ENCODE data around the gene PI16. TPM values are rescaled to one million over a fixed set of nuclear protein-coding genes. Genes with fewer than 3 reads are reported as not detected.

Gene PI16
- total RNA-seq: under 0.01 TPM in 1 of 2 replicates, not detected in the other

GRCh38 chr6:36954262-36954931 lies at the start of gene PI16:
Gene PI16, plus strand, starts transcription at chr6:36954738. Its CDS starts 23 bp downstream, at chr6:36954761.

GRCh38 chr6:36985808-36986703 lies 31.5 kb downstream of the PI16 start, which contains the start of gene MTCH1:
Gene MTCH1, minus strand, starts transcription at chr6:36986196. Its CDS starts 23 bp downstream, at chr6:36986173.

GRCh38 chr6:37005061-37005810 lies 50.7 kb downstream of the PI16 start, which contains the start of gene FGD2:
Gene FGD2, plus strand, starts transcription at chr6:37005655. Its CDS starts 163 bp downstream, at chr6:37005818.

Other genes with a start within 250 kb of the PI16 start
- gene CPNE5, start 115.3 kb upstream of the PI16 start, total RNA-seq: 4.2 and 4.4 TPM in 2 replicates
- gene PPIL1, start 79.9 kb upstream of the PI16 start, total RNA-seq: 16.8 TPM in 2 replicates
- gene C6orf89, start 68.8 kb upstream of the PI16 start, total RNA-seq: 26.3 and 27.6 TPM in 2 replicates
- gene MTCH1, start 31.5 kb downstream of the PI16 start, total RNA-seq: 179 and 227 TPM in 2 replicates
- not detected in 2 replicates for gene FGD2, start 50.9 kb downstream of the PI16 start, total RNA-seq
- 0.52 and 0.54 TPM in 2 replicates for gene PIM1, start 215.4 kb downstream of the PI16 start, total RNA-seq